GM21723 (cell line): ENCODE data around the gene SRPRB.

Experiments
- ATAC-seq: cut with Tn5 transposase; IDR thresholded peaks from one replicate; pipeline ENCODE4 v1.9.1; 2021; ENCODE audit warnings: mild to moderate bottlenecking, moderate library complexity; ENCODE audit not compliant: unreplicated experiment

SRPRB gene

GRCh38 chr3:133825969-133826727 lies 20.5 kb downstream of the SRPRB start:
- no peak for ATAC-seq

GRCh38 chr3:133827136-133827535 lies 21.5 kb downstream of the SRPRB start:
- ATAC-seq, result no peak

GRCh38 chr3:133827684-133828083 lies 22.1 kb downstream of the SRPRB start:
- ATAC-seq, result no peak

- ATAC-seq, result no peak
Observed at GRCh38 chr3:133828576-133829309, 23.1 kb downstream of the SRPRB start.

GRCh38 chr3:133829310-133829707 lies 23.7 kb downstream of the SRPRB start:
- ATAC-seq, result no peak

GRCh38 chr3:133830071-133830470 lies 24.5 kb downstream of the SRPRB start:
- ATAC-seq, result no peak

- no peak for ATAC-seq
Observed at GRCh38 chr3:133831966-133832801, 26.6 kb downstream of the SRPRB start.

- no peak for ATAC-seq
Observed at GRCh38 chr3:133832802-133833144, 27.2 kb downstream of the SRPRB start.

- no peak for ATAC-seq
Observed at GRCh38 chr3:133833267-133833666, 27.7 kb downstream of the SRPRB start.

- no peak for ATAC-seq
Observed at GRCh38 chr3:133833880-133834620, 28.4 kb downstream of the SRPRB start.

- no peak for ATAC-seq
Observed at GRCh38 chr3:133834621-133835417, 29.2 kb downstream of the SRPRB start.

- no peak for ATAC-seq
Observed at GRCh38 chr3:133835418-133835743, 29.8 kb downstream of the SRPRB start.

GRCh38 chr3:133835961-133836360 lies 30.3 kb downstream of the SRPRB start:
- ATAC-seq, result no peak

- ATAC-seq, result no peak
Observed at GRCh38 chr3:133836497-133837158, 31.0 kb downstream of the SRPRB start.

GRCh38 chr3:133837487-133838295 lies 32.1 kb downstream of the SRPRB start:
- ATAC-seq, result no peak

- no peak for ATAC-seq
Observed at GRCh38 chr3:133838296-133838789, 32.7 kb downstream of the SRPRB start.

GRCh38 chr3:133838916-133839800 lies 33.5 kb downstream of the SRPRB start:
- ATAC-seq, result no peak
